Breast epithelium (tissue), 3 donors: ENCODE results near the gene PTPRN2.

Source experiments
- POLR2A ChIP-seq: fragments of 450-650 bp; IDR thresholded peaks from one replicate; pipeline ENCODE4 v1.6.1; 2016; ENCODE audit warnings: antibody characterized with exemption, mild to moderate bottlenecking, moderate library complexity
- POLR2AphosphoS5 ChIP-seq, 3 donors: sonication (generic); formaldehyde crosslinking; IDR thresholded peaks; one replicate each; pipeline ENCODE4 v1.6.1; 2017; ENCODE audit warnings: antibody characterized with exemption in 3 of 3
- TF ChIP-seq, protein P1 (sequence below), 3 donors: fragments of 450-650 bp; IDR thresholded peaks; one replicate each; pipeline ENCODE4 v1.5.1; 2016 to 2017; ENCODE audit warnings: antibody characterized with exemption in 3 of 3, mild to moderate bottlenecking in 3 of 3, moderate library complexity in 3 of 3

DNA sequence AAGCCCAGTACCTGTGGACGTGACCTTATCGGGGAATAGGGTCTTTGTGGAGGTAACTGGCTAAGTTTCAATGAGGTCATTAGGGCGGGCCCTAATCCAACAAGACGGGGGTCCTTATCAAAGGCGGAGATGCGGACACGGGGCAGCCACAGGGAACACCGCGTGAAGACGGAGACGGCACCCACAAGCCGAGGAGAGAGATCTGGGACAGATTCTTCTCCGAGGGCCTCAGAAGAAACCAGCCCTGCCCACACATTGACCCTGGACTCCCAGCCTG, 733.9 kb downstream of the PTPRN2 start:
- TF ChIP-seq, protein P1, sequence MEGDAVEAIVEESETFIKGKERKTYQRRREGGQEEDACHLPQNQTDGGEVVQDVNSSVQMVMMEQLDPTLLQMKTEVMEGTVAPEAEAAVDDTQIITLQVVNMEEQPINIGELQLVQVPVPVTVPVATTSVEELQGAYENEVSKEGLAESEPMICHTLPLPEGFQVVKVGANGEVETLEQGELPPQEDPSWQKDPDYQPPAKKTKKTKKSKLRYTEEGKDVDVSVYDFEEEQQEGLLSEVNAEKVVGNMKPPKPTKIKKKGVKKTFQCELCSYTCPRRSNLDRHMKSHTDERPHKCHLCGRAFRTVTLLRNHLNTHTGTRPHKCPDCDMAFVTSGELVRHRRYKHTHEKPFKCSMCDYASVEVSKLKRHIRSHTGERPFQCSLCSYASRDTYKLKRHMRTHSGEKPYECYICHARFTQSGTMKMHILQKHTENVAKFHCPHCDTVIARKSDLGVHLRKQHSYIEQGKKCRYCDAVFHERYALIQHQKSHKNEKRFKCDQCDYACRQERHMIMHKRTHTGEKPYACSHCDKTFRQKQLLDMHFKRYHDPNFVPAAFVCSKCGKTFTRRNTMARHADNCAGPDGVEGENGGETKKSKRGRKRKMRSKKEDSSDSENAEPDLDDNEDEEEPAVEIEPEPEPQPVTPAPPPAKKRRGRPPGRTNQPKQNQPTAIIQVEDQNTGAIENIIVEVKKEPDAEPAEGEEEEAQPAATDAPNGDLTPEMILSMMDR (IDR thresholded peaks at IDR 0.05) = no peak
- TF ChIP-seq POLR2AphosphoS5 (IDR thresholded peaks at IDR 0.05) (no peak), POLR2A (no peak)
